Hepatocyte (in vitro differentiated cells): Measurements from ENCODE around the gene CNIH1.

Experiments used
- EZH2phosphoT487 ChIP-seq: fragments of 200-600 bp; sonication (generic); IDR thresholded peaks from one replicate; pipeline ENCODE4 v1.6.1; 2018; ENCODE audit warnings: antibody characterized with exemption, mild to moderate bottlenecking, low read depth, moderate library complexity; ENCODE audit not compliant: unreplicated experiment, severe bottlenecking
- TF ChIP-seq, protein P1 (sequence below): fragments of 200-600 bp; sonication (generic); IDR thresholded peaks from 2 replicates; pipeline ENCODE4 v1.5.1; 2016; ENCODE audit warnings: antibody characterized with exemption, mild to moderate bottlenecking; ENCODE audit not compliant: poor library complexity

DNA sequence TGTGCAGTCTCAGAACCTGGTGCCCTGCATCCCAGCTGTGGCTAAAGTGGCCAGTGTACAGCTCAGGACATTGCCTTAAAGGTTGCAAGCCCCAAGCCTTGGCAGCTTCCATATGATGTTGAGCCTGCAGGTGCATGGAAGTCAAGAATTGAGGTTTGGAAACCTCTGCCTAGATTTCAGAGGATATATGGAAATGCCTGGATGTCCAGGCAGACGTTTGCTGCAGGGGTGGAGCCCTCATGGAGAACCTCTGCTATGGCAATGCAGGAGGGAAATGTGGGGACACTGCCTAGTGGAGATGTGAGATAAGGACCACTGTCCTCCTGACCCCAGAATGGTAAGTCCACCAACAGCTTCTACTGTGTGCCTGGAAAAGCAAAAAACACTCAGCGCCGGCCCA lies 17.9 kb upstream of the CNIH1 start:
- TF ChIP-seq, protein P1, sequence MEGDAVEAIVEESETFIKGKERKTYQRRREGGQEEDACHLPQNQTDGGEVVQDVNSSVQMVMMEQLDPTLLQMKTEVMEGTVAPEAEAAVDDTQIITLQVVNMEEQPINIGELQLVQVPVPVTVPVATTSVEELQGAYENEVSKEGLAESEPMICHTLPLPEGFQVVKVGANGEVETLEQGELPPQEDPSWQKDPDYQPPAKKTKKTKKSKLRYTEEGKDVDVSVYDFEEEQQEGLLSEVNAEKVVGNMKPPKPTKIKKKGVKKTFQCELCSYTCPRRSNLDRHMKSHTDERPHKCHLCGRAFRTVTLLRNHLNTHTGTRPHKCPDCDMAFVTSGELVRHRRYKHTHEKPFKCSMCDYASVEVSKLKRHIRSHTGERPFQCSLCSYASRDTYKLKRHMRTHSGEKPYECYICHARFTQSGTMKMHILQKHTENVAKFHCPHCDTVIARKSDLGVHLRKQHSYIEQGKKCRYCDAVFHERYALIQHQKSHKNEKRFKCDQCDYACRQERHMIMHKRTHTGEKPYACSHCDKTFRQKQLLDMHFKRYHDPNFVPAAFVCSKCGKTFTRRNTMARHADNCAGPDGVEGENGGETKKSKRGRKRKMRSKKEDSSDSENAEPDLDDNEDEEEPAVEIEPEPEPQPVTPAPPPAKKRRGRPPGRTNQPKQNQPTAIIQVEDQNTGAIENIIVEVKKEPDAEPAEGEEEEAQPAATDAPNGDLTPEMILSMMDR = no peak
- no peak for TF ChIP-seq EZH2phosphoT487
